Mucosa of stomach (tissue), 1 donor: ENCODE measurements around the gene ZFP3.
"Not testable (repeated sequence)": the region's sequence is repeated elsewhere in the genome, so short reads cannot be mapped to it uniquely, and the experiment has no call there.

Experiments used
- H3K27me3 ChIP-seq: one replicate; pipeline ENCODE4 v1.7.0; 2013; ENCODE audit warnings: mild to moderate bottlenecking, low read length; ENCODE audit not compliant: control insufficient read depth, insufficient read depth
- H3K36me3 ChIP-seq: one replicate; pipeline ENCODE4 v1.7.0; 2013; ENCODE audit warnings: low read length; ENCODE audit not compliant: control insufficient read depth, insufficient read depth
- H3K4me1 ChIP-seq: one replicate; pipeline ENCODE4 v1.7.0; 2013; ENCODE audit warnings: mild to moderate bottlenecking, low read length; ENCODE audit not compliant: control insufficient read depth, insufficient read depth
- H3K4me3 ChIP-seq: one replicate; pipeline ENCODE4 v1.7.0; 2013; ENCODE audit warnings: low read length
- H3K9ac ChIP-seq: one replicate; pipeline ENCODE4 v1.7.0; 2013; ENCODE audit warnings: mild to moderate bottlenecking, low read length, moderate library complexity
- H3K9me3 ChIP-seq: one replicate; pipeline ENCODE4 v1.7.0; 2013; ENCODE audit warnings: mild to moderate bottlenecking, low read length, moderate library complexity; ENCODE audit not compliant: control insufficient read depth
- donor health status: Pancreatic carcinoma.

The ZFP3 gene

DNA sequence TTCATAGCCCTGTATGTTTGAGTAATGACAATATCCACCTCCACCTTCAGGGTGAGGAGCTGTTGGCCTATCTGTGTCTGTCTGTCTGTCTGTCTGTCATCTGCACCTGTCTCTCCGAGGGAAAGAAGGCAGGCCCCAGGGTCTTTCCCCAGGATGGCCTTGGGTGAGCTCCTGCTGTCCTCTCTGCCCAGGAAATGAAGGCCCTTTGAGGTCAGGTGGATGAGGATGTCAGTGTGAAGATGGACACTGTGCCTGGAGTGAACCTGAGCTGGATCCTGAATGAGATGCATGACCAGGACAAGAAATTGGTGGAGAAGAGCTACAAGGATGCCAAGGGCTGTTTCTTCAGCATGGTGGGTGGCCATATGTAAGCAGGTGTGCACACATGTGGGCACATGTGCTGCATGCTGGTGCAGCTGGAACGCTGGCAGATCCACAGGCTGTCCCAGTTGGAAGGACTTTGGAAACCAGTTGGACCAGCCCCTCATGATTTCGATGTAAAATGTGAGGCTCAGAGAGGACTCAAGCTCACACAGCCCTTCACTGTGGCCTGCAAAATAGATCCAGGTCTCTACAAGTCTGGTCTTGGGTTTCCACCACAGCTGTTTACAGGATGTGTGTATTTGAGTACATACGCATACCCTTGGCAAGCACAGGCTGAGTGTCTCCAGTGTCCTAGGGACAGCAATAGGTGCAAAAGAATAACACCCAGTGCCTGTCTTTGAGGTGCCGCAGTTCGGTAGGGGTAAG is 42.3 kb downstream of the ZFP3 start:
- H3K9me3 ChIP-seq, H3K4me1 ChIP-seq, H3K4me3 ChIP-seq, H3K36me3 ChIP-seq, H3K9ac ChIP-seq: not testable (repeated sequence)
- peaks cover 50% of the 10 kb centered on the region for H3K27me3 ChIP-seq

DNA sequence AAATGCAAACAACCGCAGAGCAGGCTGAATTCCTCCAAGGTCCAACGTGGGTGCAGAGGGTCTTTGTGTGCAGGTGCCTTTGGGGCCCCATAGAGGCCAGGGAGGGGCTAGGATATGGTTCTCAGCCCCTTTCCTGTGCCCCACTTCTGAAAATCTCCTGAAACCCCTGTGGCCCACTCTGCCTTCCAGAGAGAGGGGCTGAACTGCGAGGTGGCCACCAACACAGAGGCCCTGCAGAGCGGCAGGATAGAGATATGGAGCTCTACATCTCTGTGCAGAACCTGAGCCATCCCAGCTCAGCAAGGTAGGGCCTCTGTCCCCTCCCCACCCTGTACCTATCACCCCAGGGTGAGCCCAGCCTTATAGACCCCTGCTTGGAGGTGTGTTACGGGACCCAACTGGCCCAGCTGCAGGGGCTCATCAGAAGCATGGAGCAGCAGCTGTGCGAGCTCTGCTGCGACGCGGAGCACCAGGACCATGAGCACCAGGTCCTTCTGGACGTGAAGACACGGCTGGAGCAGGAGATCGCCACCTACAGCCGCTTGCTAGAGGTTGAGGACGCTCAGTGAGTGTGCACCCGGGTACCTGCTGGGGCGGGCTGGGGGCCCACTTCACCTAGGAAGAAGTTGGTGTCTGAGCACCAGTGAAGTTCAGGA is 43.0 kb downstream of the ZFP3 start:
- Histone ChIP-seq H3K27me3 (peaks cover 43% of the 10 kb centered on the region), H3K9ac (no peak overlapping the region), H3K9me3 (no peaks in the 10 kb centered on the region), H3K4me1 (peaks cover 4% of the 10 kb centered on the region), H3K4me3 (no peak overlapping the region), H3K36me3 (no peaks in the 10 kb centered on the region)

DNA sequence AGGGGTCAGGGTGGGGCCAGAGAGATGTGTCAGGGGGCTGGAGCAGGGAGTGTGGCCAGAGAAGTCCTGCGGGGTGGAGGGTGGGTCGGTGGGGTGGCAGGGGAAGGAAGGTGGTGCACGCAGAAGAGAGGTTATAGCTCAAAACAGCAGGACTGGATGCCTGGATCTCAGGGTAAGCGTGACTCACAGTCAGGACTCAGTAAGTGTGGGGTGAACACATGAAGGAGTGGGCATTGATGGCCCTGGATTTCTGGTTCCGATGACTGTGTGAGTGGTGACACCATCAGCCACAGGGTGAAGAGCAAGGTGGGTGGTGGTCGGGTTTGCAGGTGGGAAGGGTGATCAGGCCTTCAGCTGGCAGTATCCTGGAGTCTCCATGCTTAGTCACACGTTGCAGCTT is 43.8 kb downstream of the ZFP3 start:
- H3K9me3 ChIP-seq, H3K4me1 ChIP-seq, H3K4me3 ChIP-seq, H3K9ac ChIP-seq, H3K36me3 ChIP-seq: not testable (repeated sequence)
- peaks cover 36% of the 10 kb centered on the region for H3K27me3 ChIP-seq

DNA sequence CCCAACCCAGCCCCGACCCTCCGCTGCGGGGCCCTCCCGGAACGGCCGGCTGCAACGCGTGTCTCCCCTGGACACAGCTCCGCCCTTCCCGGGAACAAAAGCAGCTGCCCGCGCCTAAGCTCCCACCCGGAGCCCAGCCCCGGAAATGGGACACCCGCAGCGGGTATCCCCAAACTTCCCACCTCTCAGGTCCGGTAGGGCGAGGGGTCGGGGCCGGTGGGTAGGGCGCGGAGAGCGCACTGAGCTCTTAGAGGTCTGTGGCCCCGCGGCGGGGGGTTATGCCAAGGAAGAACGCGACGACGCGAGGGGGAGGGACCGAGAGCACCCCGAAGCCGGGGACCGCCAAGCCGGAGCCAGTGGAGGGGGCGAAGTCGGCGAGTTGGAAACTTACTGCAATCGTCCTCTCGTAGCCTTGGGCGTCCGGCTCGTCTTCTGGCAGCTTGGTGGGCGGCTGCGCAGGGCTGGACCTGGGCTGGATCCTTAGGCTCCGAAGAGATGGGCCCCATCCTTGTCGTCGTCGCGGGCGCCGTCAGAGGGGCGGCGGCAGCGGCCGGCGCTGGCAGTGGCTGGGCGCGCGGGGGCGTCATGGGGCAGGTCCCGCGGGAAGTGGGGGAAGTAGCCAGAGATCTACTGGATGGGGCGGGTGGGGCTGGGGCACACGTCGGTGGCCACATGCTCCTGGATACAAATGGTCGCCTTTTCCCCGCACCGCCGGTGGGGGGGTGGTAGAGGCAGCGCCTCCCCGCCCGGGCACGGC is 44.5 kb downstream of the ZFP3 start:
- H3K4me1 ChIP-seq = peaks cover 4% of the 10 kb centered on the region
- no peak overlapping the region for H3K9ac ChIP-seq
- no peaks in the 10 kb centered on the region for H3K36me3 ChIP-seq
- no peaks in the 10 kb centered on the region for H3K9me3 ChIP-seq
- peaks cover 32% of the 10 kb centered on the region for H3K27me3 ChIP-seq
- no peak overlapping the region for H3K4me3 ChIP-seq

DNA sequence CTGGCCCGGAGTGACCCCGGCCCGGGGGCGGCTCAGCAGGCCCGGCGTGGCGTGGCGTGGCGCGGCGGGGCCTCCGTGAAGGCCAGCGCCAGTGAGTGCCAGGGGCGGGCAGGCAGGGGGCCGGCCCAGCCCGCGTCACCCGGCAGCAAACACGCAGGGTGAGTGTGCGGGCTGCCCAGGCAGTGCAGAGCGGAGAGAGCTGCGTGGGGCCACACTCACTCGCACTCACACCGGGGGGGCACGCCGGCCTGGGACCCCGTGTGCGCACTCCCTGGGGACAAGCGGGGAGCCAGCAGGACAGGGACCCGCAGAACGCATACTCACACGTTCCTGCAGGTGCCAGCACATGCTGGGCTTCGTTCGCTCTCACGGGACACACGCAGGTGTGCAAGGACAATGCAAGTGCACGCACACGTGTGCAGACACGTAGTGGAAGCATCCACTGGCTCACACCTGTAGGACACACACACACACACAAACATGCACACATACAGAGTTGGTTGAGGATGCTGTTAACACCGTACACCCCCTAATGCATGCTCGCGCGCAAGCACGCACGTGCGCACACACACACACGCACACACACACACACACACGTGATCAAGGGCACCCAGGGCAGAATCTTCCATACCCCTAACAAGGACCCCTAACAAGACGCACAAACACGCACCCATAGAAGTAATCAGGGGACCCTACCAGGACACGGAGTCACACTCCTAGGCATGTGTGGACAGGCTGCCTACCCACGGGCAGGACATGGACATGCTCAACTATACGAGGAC is 45.3 kb downstream of the ZFP3 start:
- Histone ChIP-seq H3K27me3 (peaks cover 24% of the 10 kb centered on the region), H3K9me3 (no peaks in the 10 kb centered on the region), H3K36me3 (no peaks in the 10 kb centered on the region), H3K4me1 (peaks cover 4% of the 10 kb centered on the region), H3K4me3 (no peak overlapping the region), H3K9ac (no peak overlapping the region)

DNA sequence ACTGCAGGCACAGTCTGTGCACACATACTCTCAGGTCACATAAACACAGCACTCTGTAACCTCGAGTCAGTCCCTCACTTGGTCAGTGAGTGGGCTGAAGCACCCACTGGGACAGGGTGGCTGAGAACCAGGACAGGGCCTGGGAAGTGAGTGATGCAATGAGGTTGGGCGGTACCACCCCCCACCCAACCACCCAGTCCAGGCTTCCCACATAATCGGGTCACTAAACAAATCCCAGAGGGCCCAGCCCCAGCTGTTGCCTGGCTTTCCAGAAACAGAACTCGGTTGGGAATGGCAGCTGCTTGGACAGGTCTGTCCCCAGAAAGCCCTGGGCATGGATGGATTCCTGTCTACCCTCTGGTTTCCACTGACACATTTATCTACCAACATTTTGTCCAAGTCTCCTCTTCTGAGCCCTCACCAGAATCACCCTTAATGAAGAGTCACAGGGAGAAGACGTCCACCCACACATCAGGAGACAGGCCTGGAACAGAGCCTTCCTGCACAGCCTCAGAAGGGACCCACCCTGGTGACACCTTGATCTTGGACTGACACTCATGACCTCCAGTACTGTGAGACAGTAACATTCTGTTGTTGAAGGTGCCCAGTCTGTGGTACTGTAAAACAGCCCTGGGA is 46.0 kb downstream of the ZFP3 start:
- not testable (repeated sequence) for H3K9ac ChIP-seq, H3K9me3 ChIP-seq, H3K4me3 ChIP-seq, H3K4me1 ChIP-seq, H3K36me3 ChIP-seq
- H3K27me3 ChIP-seq = peaks cover 23% of the 10 kb centered on the region

DNA sequence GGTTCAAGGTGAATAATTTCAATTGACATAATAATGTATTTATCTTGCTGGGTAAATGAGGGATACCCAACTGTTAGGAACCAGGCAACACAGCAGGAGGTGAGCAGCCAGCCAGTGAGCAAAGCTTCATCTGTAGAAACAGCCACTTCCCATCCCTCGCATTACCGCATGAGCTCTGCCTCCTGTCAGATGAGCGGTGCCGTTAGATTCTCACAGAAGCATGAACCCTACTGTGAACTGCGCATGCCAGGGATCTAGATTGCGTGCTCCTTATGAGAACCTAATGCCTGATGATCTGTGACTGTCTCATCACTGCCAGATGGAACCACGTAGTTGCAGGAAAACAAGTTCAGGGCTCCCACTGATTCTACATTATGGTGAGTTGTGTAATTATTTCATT is 46.6 kb downstream of the ZFP3 start:
- H3K27me3 ChIP-seq = peaks cover 23% of the 10 kb centered on the region

GRCh38 chr17:5126719-5127488 is 48.6 kb downstream of the ZFP3 start:
- peaks cover 4% of the 10 kb centered on the region for H3K4me1 ChIP-seq
- no peaks in the 10 kb centered on the region for H3K36me3 ChIP-seq
- no peaks in the 10 kb centered on the region for H3K9me3 ChIP-seq
- no peak overlapping the region for H3K9ac ChIP-seq
- peaks cover 21% of the 10 kb centered on the region for H3K27me3 ChIP-seq
- H3K4me3 ChIP-seq = no peak overlapping the region

More for the DNA sequence above, 46.6 kb downstream of the ZFP3 start:
- H3K36me3 ChIP-seq, H3K4me1 ChIP-seq, H3K4me3 ChIP-seq, H3K9me3 ChIP-seq, H3K9ac ChIP-seq: not testable (repeated sequence)

DNA sequence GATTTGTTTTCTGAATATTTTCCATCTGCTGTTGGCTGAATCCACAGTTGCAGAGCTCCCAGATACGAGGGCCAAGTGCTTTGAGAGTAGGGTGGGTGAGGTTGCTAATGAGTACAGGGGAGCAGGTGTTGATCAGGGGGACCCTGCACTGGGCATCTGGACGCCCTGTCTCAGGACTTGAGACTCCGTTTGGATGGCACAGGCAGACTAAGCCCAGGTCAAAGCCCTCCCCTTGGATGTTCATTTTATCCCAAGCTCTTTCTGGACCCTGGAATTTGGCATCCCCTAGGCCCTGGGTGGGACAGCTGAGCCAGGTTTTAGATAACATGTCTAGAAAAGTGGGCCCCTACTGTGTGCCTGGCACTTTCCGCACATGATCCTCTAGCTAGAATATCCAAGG is 49.6 kb downstream of the ZFP3 start:
- H3K4me3 ChIP-seq = no peak overlapping the region

GRCh38 chr17:5128387-5128786 is 50.1 kb downstream of the ZFP3 start:
- not testable (repeated sequence) for H3K4me1 ChIP-seq, H3K27me3 ChIP-seq, H3K36me3 ChIP-seq, H3K9ac ChIP-seq, H3K4me3 ChIP-seq, H3K9me3 ChIP-seq

More for the DNA sequence above, 49.6 kb downstream of the ZFP3 start:
- Histone ChIP-seq H3K4me1 (no peaks in the 10 kb centered on the region), H3K36me3 (no peaks in the 10 kb centered on the region), H3K9me3 (no peaks in the 10 kb centered on the region), H3K27me3 (peaks cover 12% of the 10 kb centered on the region), H3K9ac (no peak overlapping the region)

DNA sequence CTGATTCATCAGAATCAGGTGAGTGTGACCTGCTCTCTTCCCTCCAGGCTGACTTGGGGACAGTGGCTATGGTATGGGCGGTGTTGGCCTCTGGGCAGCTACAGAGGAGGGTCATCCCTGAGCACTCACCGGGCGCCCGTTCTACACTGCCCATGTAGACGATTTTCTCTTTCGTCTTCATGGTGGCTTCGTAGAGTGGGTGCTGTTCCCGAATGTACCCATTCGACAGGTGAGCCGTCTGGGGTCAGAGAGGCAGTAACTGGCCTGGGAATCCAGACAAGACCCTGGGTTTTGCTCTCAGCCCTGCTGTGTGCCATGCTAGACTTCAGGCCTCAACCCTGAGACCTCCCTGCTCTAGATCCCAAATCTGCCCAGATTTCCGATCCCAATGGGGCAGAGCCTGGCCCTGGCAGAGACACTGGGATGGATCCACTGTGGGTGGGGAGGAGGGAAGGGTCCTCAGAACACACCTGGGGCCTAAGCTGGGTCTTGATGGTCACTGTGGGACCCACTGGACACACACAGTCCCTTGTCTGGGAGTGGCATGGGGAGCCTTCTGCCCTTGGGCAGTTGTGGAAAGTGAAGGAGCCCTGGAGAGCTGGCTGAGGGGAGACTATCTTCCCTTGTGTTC is 50.8 kb downstream of the ZFP3 start:
- H3K4me1 ChIP-seq = no peaks in the 10 kb centered on the region
- H3K27me3 ChIP-seq = peaks cover 3% of the 10 kb centered on the region
- H3K36me3 ChIP-seq = no peaks in the 10 kb centered on the region
- H3K9ac ChIP-seq = no peak overlapping the region
- no peak overlapping the region for H3K4me3 ChIP-seq
- H3K9me3 ChIP-seq = no peaks in the 10 kb centered on the region
